ENCODE data around the gene TMEM94.

DNA sequence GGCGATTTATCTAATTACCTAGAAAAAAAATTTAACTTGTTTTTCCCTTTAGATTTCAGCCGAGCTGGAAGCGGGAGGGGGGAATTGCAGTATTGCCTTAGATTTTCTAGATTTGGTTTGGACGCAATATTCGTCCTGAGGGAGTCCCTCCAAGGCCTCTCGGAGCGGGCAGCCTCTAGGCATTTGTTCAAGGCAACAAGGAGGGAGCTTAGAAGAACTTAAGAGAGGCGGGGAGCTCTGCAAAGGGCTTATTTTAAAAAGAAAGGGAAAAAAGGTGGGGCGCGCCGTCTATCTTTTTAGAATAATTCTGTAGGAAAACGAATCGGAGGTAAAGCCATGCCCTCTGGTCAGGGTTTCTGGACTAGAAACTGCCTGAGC lies 407 bp upstream of the TMEM94 start:
- TF ChIP-seq, protein P1, sequence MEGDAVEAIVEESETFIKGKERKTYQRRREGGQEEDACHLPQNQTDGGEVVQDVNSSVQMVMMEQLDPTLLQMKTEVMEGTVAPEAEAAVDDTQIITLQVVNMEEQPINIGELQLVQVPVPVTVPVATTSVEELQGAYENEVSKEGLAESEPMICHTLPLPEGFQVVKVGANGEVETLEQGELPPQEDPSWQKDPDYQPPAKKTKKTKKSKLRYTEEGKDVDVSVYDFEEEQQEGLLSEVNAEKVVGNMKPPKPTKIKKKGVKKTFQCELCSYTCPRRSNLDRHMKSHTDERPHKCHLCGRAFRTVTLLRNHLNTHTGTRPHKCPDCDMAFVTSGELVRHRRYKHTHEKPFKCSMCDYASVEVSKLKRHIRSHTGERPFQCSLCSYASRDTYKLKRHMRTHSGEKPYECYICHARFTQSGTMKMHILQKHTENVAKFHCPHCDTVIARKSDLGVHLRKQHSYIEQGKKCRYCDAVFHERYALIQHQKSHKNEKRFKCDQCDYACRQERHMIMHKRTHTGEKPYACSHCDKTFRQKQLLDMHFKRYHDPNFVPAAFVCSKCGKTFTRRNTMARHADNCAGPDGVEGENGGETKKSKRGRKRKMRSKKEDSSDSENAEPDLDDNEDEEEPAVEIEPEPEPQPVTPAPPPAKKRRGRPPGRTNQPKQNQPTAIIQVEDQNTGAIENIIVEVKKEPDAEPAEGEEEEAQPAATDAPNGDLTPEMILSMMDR (IDR thresholded peaks at IDR 0.05): peak in 1 of 3 experiments; percentile 6
- TF ChIP-seq POLR2A (IDR thresholded peaks at IDR 0.05): no peak

Data from vagina (tissue), 2 donors.